H1 (cell line): ENCODE results near the gene EFCAB6.

Experiments
- BACH1 ChIP-seq: IDR thresholded peaks from 2 replicates; pipeline ENCODE4 v1.6.1; 2012; ENCODE audit warnings: low read length, improper control_type of control experiment
- BRCA1 ChIP-seq: IDR thresholded peaks from 2 replicates; pipeline ENCODE4 v1.6.1; 2012; ENCODE audit warnings: low read depth, low read length, improper control_type of control experiment
- CEBPB ChIP-seq: IDR thresholded peaks from 2 replicates; pipeline ENCODE4 v1.6.1; 2012; ENCODE audit warnings: low read depth, low read length
- CTBP2 ChIP-seq: IDR thresholded peaks from 2 replicates; pipeline ENCODE4 v1.7.0; 2011; ENCODE audit warnings: borderline replicate concordance, mild to moderate bottlenecking, moderate library complexity, mixed read lengths, low read length; ENCODE audit not compliant: insufficient read depth, insufficient read length
- EP300 ChIP-seq, 2 experiments: IDR thresholded peaks; 1 replicate in 1 of 2; 2 replicates in 1 of 2; pipeline ENCODE4 v1.6.1; 2011 to 2012; ENCODE audit warnings: low read depth in 2 of 2, low read length in 2 of 2, mild to moderate bottlenecking in 2 of 2, borderline replicate concordance in 1 of 2, inconsistent platforms in 1 of 2, moderate library complexity in 1 of 2
- EZH2 ChIP-seq: fragments of 200-600 bp; sonication (generic); IDR thresholded peaks from 2 replicates; pipeline ENCODE4 v1.7.1; 2012; ENCODE audit warnings: low read depth, mild to moderate bottlenecking, moderate library complexity, low read length, inconsistent platforms; ENCODE audit not compliant: severe bottlenecking
- GTF2F1 ChIP-seq: IDR thresholded peaks from 2 replicates; pipeline ENCODE4 v1.6.1; 2012; ENCODE audit warnings: low read depth, low read length, improper control_type of control experiment, borderline replicate concordance
- POLR2A ChIP-seq, 2 experiments: IDR thresholded peaks; 1 replicate in 1 of 2; 2 replicates in 1 of 2; pipeline ENCODE4 v1.6.1; 2011; ENCODE audit warnings: low read depth in 2 of 2, low read length in 2 of 2, mild to moderate bottlenecking in 2 of 2; ENCODE audit errors: control extremely low read depth in 1 of 2
- POLR2AphosphoS5 ChIP-seq: IDR thresholded peaks from 2 replicates; pipeline ENCODE4 v1.6.1; 2011; ENCODE audit warnings: low read depth, low read length
- TAF1 ChIP-seq: IDR thresholded peaks from 2 replicates; pipeline ENCODE4 v1.6.1; 2011; ENCODE audit warnings: mild to moderate bottlenecking, low read depth, low read length
- TBP ChIP-seq: IDR thresholded peaks from 2 replicates; pipeline ENCODE4 v1.6.1; 2011; ENCODE audit warnings: low read depth, low read length, improper control_type of control experiment
- ZNF274 ChIP-seq: IDR thresholded peaks from 2 replicates; pipeline ENCODE4 v1.7.0; 2012; ENCODE audit warnings: low read length, borderline replicate concordance; ENCODE audit errors: extremely low read depth
- TF ChIP-seq, protein P1 (sequence below), 3 experiments: IDR thresholded peaks; 1 replicate in 2 of 3; 2 replicates in 1 of 3; pipeline versions ENCODE4 v1.5.1 to v1.6.1; 2011; ENCODE audit warnings: low read length in 3 of 3, mild to moderate bottlenecking in 3 of 3, inconsistent platforms in 2 of 3, low read depth in 1 of 3, moderate library complexity in 1 of 3; ENCODE audit not compliant: insufficient read depth in 1 of 3; ENCODE audit errors: control extremely low read depth in 1 of 3

DNA sequence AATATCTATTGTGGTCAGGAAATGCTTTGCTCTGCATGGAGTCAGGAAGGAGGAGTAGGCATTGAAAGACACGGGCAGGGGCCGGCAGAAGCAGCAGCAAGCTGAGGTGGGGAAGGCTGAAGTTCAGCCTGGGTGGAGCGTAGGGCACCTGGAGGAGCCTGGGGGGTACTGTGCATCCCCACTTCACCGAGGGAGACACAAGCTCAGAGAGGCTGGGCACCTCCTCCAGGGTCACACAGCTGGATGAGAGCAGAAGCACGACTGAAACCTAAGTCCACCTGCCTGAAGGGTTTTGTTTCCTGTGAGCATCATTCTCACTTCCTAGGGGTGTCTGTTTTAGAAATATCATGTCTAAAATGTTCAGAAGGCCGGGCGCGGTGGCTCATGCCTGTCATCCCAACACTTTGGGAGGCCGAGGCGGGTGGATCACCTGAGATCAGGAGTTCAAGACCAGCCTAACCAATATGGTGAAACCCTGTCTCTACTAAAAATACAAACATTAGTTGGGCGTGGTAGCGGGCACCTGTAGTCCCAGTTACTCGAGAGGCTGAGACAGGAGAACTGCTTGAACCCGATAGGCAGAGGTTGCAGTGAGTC lies 262.0 kb downstream of the EFCAB6 start:
- TF ChIP-seq CTBP2, result no peak
- TF ChIP-seq POLR2A (IDR thresholded peaks at IDR 0.05; ENCODE audit: control extremely low read depth in 1 of 2, low read depth in 2 of 2, low read length in 2 of 2), result no peak
- no peak for TF ChIP-seq BACH1
- TF ChIP-seq EZH2, result no peak
- TF ChIP-seq ZNF274, result no peak
- TF ChIP-seq, protein P1, sequence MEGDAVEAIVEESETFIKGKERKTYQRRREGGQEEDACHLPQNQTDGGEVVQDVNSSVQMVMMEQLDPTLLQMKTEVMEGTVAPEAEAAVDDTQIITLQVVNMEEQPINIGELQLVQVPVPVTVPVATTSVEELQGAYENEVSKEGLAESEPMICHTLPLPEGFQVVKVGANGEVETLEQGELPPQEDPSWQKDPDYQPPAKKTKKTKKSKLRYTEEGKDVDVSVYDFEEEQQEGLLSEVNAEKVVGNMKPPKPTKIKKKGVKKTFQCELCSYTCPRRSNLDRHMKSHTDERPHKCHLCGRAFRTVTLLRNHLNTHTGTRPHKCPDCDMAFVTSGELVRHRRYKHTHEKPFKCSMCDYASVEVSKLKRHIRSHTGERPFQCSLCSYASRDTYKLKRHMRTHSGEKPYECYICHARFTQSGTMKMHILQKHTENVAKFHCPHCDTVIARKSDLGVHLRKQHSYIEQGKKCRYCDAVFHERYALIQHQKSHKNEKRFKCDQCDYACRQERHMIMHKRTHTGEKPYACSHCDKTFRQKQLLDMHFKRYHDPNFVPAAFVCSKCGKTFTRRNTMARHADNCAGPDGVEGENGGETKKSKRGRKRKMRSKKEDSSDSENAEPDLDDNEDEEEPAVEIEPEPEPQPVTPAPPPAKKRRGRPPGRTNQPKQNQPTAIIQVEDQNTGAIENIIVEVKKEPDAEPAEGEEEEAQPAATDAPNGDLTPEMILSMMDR (IDR thresholded peaks at IDR 0.05; ENCODE audit: control extremely low read depth in 1 of 3, insufficient read depth in 1 of 3, low read depth in 1 of 3, low read length in 3 of 3), result no peak
- TF ChIP-seq BRCA1, result no peak
- TF ChIP-seq TBP, result no peak
- TF ChIP-seq POLR2AphosphoS5, result no peak
- TF ChIP-seq CEBPB, result no peak
- no peak for TF ChIP-seq TAF1
- TF ChIP-seq GTF2F1, result no peak
- TF ChIP-seq EP300 (IDR thresholded peaks at IDR 0.05; ENCODE audit: borderline replicate concordance in 1 of 2, low read depth in 2 of 2, low read length in 2 of 2), result no peak
